ENCODE data around the gene SND1. TPM values are rescaled to one million over a fixed set of nuclear protein-coding genes. Genes with fewer than 3 reads are reported as not detected.

SND1 gene
- total RNA-seq, 3 donors from 2014 or later: 83.5 to 131 (median 120) TPM

DNA sequence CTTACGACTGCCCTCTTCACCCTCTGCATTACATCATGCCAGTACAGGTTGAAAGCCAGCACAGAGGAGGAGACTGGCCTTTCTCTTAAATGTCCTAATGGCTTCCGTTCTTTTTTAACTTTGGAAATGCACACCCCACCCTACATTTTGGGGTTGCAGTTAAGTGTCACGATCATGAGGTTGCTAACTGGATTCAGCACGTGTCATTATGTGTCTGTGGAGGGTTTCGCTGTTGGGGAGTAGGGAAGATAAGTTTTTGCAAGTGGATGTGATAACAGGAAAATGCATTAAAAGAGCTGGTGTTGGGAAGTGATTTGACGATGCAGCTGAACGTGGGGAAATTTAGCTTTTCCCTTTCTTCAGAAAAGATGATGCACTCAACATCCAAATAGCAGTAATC is 243.4 kb downstream of the SND1 start:
- no peak for TF ChIP-seq POLR2AphosphoS5 (IDR thresholded peaks at IDR 0.05)
- TF ChIP-seq, protein P1, sequence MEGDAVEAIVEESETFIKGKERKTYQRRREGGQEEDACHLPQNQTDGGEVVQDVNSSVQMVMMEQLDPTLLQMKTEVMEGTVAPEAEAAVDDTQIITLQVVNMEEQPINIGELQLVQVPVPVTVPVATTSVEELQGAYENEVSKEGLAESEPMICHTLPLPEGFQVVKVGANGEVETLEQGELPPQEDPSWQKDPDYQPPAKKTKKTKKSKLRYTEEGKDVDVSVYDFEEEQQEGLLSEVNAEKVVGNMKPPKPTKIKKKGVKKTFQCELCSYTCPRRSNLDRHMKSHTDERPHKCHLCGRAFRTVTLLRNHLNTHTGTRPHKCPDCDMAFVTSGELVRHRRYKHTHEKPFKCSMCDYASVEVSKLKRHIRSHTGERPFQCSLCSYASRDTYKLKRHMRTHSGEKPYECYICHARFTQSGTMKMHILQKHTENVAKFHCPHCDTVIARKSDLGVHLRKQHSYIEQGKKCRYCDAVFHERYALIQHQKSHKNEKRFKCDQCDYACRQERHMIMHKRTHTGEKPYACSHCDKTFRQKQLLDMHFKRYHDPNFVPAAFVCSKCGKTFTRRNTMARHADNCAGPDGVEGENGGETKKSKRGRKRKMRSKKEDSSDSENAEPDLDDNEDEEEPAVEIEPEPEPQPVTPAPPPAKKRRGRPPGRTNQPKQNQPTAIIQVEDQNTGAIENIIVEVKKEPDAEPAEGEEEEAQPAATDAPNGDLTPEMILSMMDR (IDR thresholded peaks at IDR 0.05): no peak
- no peak for TF ChIP-seq POLR2A (IDR thresholded peaks at IDR 0.05)
- H3K4me1 ChIP-seq: no peaks in the 10 kb centered on the region
- no peak for DNase-seq (ENCODE audit: low spot score in 2 of 2)
- intact Hi-C loops (cut with DNase I; ENCODE audit: low total_unique reads): no loop called here
- no peaks in the 10 kb centered on the region for H3K27me3 ChIP-seq
- H3K4me3 ChIP-seq: no peak overlapping the region
- H3K9me3 ChIP-seq: no peaks in the 10 kb centered on the region
- no peaks in the 10 kb centered on the region for H3K36me3 ChIP-seq
- H3K27ac ChIP-seq: no peak overlapping the region

DNA sequence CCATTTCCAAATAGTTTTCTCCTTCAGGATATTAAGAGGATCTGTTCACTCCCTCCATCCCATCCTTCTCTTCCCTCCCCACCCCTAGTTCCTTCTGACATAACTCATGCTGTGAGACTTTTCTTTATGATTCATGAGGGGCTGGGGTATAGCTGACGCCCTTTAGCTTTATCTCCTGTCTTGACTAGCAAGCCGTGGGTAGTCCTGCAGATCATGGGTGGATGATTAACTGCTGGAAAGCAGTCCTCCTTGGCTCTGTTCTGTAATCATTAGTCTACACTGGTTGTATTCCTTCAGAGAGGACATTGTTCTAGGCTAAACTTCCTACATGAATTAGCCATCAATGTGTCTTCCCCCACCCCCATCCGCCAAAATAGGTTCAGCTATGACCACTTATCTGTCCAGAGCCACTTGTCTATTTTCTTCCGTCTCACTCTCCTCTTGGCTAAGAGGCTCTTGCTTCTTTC is 243.9 kb downstream of the SND1 start:
- TF ChIP-seq POLR2AphosphoS5 (IDR thresholded peaks at IDR 0.05) (no peak), POLR2A (IDR thresholded peaks at IDR 0.05) (no peak)
- TF ChIP-seq, protein P1 (IDR thresholded peaks at IDR 0.05): no peak
- Histone ChIP-seq H3K27me3 (no peaks in the 10 kb centered on the region), H3K4me3 (no peak overlapping the region), H3K9me3 (no peaks in the 10 kb centered on the region), H3K4me1 (no peaks in the 10 kb centered on the region), H3K36me3 (no peaks in the 10 kb centered on the region), H3K27ac (no peak overlapping the region)
- no peak for DNase-seq (ENCODE audit: low spot score in 2 of 2)
- intact Hi-C loops (cut with DNase I; ENCODE audit: low total_unique reads): no loop called here

DNA sequence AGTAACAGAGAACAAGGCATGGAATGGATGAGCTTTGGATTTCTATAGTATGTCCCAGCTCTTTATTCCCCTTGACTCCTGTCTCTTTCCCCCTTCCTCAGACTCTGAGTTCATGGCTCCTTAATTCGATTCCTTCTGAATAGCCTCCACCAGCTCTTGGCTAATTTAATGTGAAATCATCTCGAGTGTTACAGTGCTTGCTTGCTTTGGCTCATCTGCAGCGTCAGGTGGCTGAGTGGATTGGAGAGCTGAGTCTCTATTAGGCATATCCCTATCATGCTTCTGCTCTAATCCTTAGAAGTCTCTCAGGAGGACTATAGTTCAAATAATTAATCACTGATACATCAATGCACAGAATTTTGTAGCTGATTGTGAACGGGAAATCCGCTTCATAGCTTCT is 244.7 kb downstream of the SND1 start:
- H3K4me3 ChIP-seq: no peak overlapping the region
- TF ChIP-seq, protein P1 (IDR thresholded peaks at IDR 0.05): no peak
- TF ChIP-seq POLR2A (IDR thresholded peaks at IDR 0.05) (no peak), POLR2AphosphoS5 (IDR thresholded peaks at IDR 0.05) (no peak)
- no peaks in the 10 kb centered on the region for H3K27me3 ChIP-seq
- no peaks in the 10 kb centered on the region for H3K36me3 ChIP-seq
- H3K9me3 ChIP-seq: no peaks in the 10 kb centered on the region
- intact Hi-C loops (cut with DNase I; ENCODE audit: low total_unique reads): no loop called here
- no peak overlapping the region for H3K27ac ChIP-seq
- no peaks in the 10 kb centered on the region for H3K4me1 ChIP-seq
- DNase-seq (ENCODE audit: low spot score in 2 of 2): no peak

DNA sequence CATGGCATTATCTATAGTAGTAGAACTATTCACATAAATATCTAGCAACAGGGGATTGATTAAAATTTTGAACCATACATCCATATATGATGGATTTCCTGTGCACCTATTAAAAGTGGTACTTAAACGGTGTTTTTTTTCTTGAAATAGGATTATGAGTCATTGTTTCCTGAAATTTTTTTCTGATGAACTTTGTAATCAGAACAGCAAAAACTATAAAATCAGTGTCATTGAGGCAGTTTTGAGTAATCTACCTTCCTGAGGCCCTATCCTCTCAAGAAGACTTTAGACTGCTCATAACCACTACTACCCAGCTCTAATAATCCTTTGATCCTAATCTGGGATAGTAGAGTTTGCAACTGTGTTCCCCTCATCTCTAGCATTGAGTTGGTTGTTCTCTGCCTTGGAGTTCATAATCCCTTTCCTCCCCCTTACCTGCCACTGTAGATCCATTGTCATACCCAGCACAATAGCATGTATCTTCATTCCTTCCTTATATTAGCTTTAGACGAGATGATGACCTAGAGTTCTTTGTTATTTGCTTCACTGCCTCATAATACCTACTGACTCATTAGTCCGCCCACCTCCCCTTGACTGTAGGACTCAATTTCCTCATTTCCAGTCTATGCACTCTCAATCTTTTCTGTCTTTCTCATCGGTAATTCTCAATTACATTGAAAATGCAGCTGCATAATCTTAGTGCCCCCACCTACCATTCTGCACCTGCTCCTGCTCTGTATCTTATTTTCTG is 245.9 kb downstream of the SND1 start:
- Histone ChIP-seq H3K4me1 (no peaks in the 10 kb centered on the region), H3K9me3 (no peaks in the 10 kb centered on the region), H3K36me3 (no peaks in the 10 kb centered on the region), H3K4me3 (no peak overlapping the region), H3K27me3 (no peaks in the 10 kb centered on the region), H3K27ac (no peak overlapping the region)
- TF ChIP-seq, protein P1 (IDR thresholded peaks at IDR 0.05): no peak
- no peak for TF ChIP-seq POLR2A (IDR thresholded peaks at IDR 0.05)
- no peak for DNase-seq (ENCODE audit: low spot score in 2 of 2)
- intact Hi-C loops (cut with DNase I; ENCODE audit: low total_unique reads): no loop called here

DNA sequence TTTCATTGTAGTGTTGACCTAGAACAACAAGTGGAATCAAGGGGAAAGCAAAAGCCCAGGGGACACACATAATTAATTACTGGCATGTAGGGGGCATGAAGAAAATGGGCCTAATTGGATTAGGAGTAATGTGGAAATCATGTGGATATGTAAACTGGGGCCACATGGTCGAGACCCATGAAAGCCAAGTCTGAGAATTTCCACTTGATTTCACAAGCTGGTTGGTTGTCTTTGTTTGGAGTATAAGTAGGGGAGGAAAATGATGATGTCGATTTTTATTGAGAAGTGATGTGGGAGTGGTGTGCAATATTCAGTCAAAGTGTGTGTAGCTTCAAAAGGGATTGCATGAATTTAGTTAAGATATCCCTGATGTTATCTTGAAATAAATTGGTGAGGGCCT is 247.4 kb downstream of the SND1 start:
- Histone ChIP-seq H3K4me3 (no peak overlapping the region), H3K27me3 (no peaks in the 10 kb centered on the region), H3K4me1 (no peaks in the 10 kb centered on the region), H3K9me3 (no peaks in the 10 kb centered on the region), H3K36me3 (no peaks in the 10 kb centered on the region), H3K27ac (no peak overlapping the region)
- no peak for TF ChIP-seq POLR2A (IDR thresholded peaks at IDR 0.05)
- TF ChIP-seq POLR2AphosphoS5 (IDR thresholded peaks at IDR 0.05): no peak
- TF ChIP-seq, protein P1 (IDR thresholded peaks at IDR 0.05): no peak
- no peak for DNase-seq (ENCODE audit: low spot score in 2 of 2)
- intact Hi-C loops (cut with DNase I; ENCODE audit: low total_unique reads): no loop called here

All from breast epithelium (tissue), 4 donors.